HCT116 (cell line): ENCODE measurements around the gene MAP3K9. TPM values are rescaled to one million over a fixed set of nuclear protein-coding genes. Genes with fewer than 3 reads are reported as not detected.

Experiments
- ATAC-seq: fragments of 200-7000 bp; cut with Tn5 transposase; 2 replicates; pipeline ENCODE4 v1.9.1; 2020; ENCODE audit warnings: mild to moderate bottlenecking, moderate library complexity
- BruUV-seq: library from RNA; stranded (reverse); fragments of 400-500 nt; replicated peaks from 2 replicates; lab custom pipeline; 2021; lab: Mats Ljungman, UMichigan
- CTCF ChIA-PET: fragments of 300-600 bp; sonication (Branson Sonifier 250); formaldehyde crosslinking; loops from one replicate; lab custom pipeline; 2021; ENCODE audit warnings: antibody characterized with exemption; lab: Charles Lee
- POLR2A ChIA-PET: fragments of 300-600, 350-600 bp; sonication (Branson Sonifier 250); formaldehyde crosslinking; loops from one replicate; lab custom pipeline; 2021; ENCODE audit warnings: antibody characterized with exemption; lab: Charles Lee
- RAD21 ChIA-PET, 2 experiments: fragments of 300-600 bp; sonication (Branson Sonifier 250); formaldehyde crosslinking; loops; one replicate each; lab custom pipeline; 2023; ENCODE audit warnings: low total read pairs in 2 of 2; ENCODE audit not compliant: uncharacterized antibody in 2 of 2, unreplicated experiment in 2 of 2, low non-redundant PET in 1 of 2; lab: Charles Lee
- DNase-seq: peaks from one replicate; pipeline ENCODE4 v3.0.0-alpha.2; 2010; ENCODE audit warnings: low read depth, low spot score
- H2AFZ ChIP-seq: fragments of 200-600 bp; shearing (Covaris generic), sonication (generic); 2 replicates; pipeline ENCODE4 v1.6.1; 2017; ENCODE audit warnings: low read depth, mixed run types, mixed read lengths, antibody characterized with exemption, low read length; ENCODE audit not compliant: poor library complexity, severe bottlenecking
- H3K27ac ChIP-seq: 2 replicates; pipeline ENCODE4 v1.5.1; 2012; ENCODE audit warnings: low read depth, low read length
- H3K27me3 ChIP-seq: fragments of 200-600 bp; sonication (generic); 2 replicates; pipeline ENCODE4 v1.6.1; 2016; ENCODE audit warnings: mixed run types, low read length, mixed read lengths; ENCODE audit not compliant: insufficient read depth
- H3K36me3 ChIP-seq, 2 experiments: fragments of 200-500 bp in 1 of 2; fragments of 200-600 bp in 1 of 2; sonication (Bioruptor generic) in 1 of 2; sonication (generic) in 1 of 2; 2 replicates each; pipeline versions ENCODE4 v1.5.1 to v1.6.1; 2014 to 2016; ENCODE audit warnings: low read length in 2 of 2, inconsistent platforms in 1 of 2, mixed read lengths in 1 of 2, mixed run types in 1 of 2; ENCODE audit not compliant: insufficient read depth in 2 of 2, control insufficient read depth in 1 of 2
- H3K4me1 ChIP-seq, 2 experiments: fragments of 200-600 bp in 1 of 2; sonication (generic) in 1 of 2; 2 replicates each; pipeline versions ENCODE4 v1.5.1 to v1.6.1; 2012 to 2017; ENCODE audit warnings: low read length in 2 of 2, inconsistent platforms in 1 of 2, mild to moderate bottlenecking in 1 of 2, mixed read lengths in 1 of 2, mixed run types in 1 of 2, moderate library complexity in 1 of 2; ENCODE audit not compliant: insufficient read depth in 2 of 2, control insufficient read depth in 1 of 2
- H3K4me2 ChIP-seq: fragments of 200-600 bp; sonication (generic); 2 replicates; pipeline ENCODE4 v1.6.1; 2017; ENCODE audit warnings: mixed run types, low read length, mixed read lengths
- H3K4me3 ChIP-seq, 2 experiments: fragments of 200-600 bp in 1 of 2; sonication (generic) in 1 of 2; replicated peaks in 1 of 2; 2 replicates each; pipeline ENCODE4 v1.5.1; 2011 to 2016; ENCODE audit warnings: low read length in 2 of 2, control low read depth in 1 of 2, low read depth in 1 of 2, mild to moderate bottlenecking in 1 of 2, mixed read lengths in 1 of 2, mixed run types in 1 of 2
- H3K79me2 ChIP-seq: fragments of 200-600 bp; sonication (generic); 2 replicates; pipeline ENCODE4 v1.6.1; 2017; ENCODE audit warnings: mild to moderate bottlenecking, mixed run types, low read length, moderate library complexity, mixed read lengths; ENCODE audit not compliant: insufficient read depth
- H3K9ac ChIP-seq: fragments of 200-600 bp; sonication (generic); 2 replicates; pipeline ENCODE4 v1.6.1; 2016; ENCODE audit warnings: low read length, mixed read lengths
- H3K9me2 ChIP-seq: fragments of 200-600 bp; sonication (generic), shearing (Covaris generic); 2 replicates; pipeline ENCODE4 v1.6.1; 2017; ENCODE audit warnings: mixed run types, mild to moderate bottlenecking, moderate library complexity; ENCODE audit not compliant: insufficient read depth
- H3K9me3 ChIP-seq, 2 experiments: fragments of 200-500 bp in 1 of 2; fragments of 200-600 bp in 1 of 2; sonication (Bioruptor generic) in 1 of 2; sonication (generic) in 1 of 2; 2 replicates each; pipeline ENCODE4 v1.6.1; 2014 to 2017; ENCODE audit warnings: low read length in 2 of 2, mixed read lengths in 2 of 2, inconsistent platforms in 1 of 2, low read depth in 1 of 2, mild to moderate bottlenecking in 1 of 2, mixed run types in 1 of 2, moderate library complexity in 1 of 2; ENCODE audit not compliant: control insufficient read depth in 1 of 2, insufficient read depth in 1 of 2
- H4K20me1 ChIP-seq: fragments of 200-600 bp; sonication (generic), shearing (Covaris generic); 2 replicates; pipeline ENCODE4 v1.6.1; 2017; ENCODE audit warnings: mixed run types, mild to moderate bottlenecking, moderate library complexity; ENCODE audit not compliant: insufficient read depth
- CBX3 ChIP-seq: IDR thresholded peaks from 2 replicates; pipeline ENCODE4 v1.6.1; 2012; ENCODE audit warnings: low read depth
- CEBPB ChIP-seq: IDR thresholded peaks from 2 replicates; pipeline ENCODE4 v1.6.1; 2012; ENCODE audit warnings: low read depth
- ELF1 ChIP-seq: IDR thresholded peaks from 2 replicates; pipeline ENCODE4 v1.6.1; 2012; ENCODE audit warnings: low read depth, borderline replicate concordance
- FOSL1 ChIP-seq: IDR thresholded peaks from 2 replicates; pipeline ENCODE4 v1.6.1; 2012; ENCODE audit warnings: low read depth
- JUND ChIP-seq: IDR thresholded peaks from 2 replicates; pipeline ENCODE4 v1.6.1; 2012
- POLR2A ChIP-seq: IDR thresholded peaks from 2 replicates; pipeline ENCODE4 v1.7.0; 2011; ENCODE audit warnings: borderline replicate concordance; ENCODE audit not compliant: insufficient read depth, insufficient read length; ENCODE audit errors: extremely low read depth
- SRF ChIP-seq: IDR thresholded peaks from 2 replicates; pipeline ENCODE4 v1.6.1; 2012; ENCODE audit warnings: low read depth
- TCF7L2 ChIP-seq: IDR thresholded peaks from 2 replicates; pipeline ENCODE4 v1.7.0; 2011; ENCODE audit warnings: borderline replicate concordance, inconsistent platforms; ENCODE audit not compliant: insufficient read depth, insufficient read length; ENCODE audit errors: extremely low read depth
- ZNF274 ChIP-seq: fragments of 200-500 bp; sonication (Bioruptor generic); IDR thresholded peaks from 2 replicates; pipeline ENCODE4 v1.6.1; 2014; ENCODE audit warnings: mild to moderate bottlenecking, low read depth, low read length, inconsistent platforms
- intact Hi-C: fragments of 100-400 bp; cut with micrococcal nuclease; formaldehyde crosslinking; loops from 2 replicates; pipeline ENCODE4 v1.10.0; 2022
- total RNA-seq: library from RNA; stranded (reverse); gene quantifications from one replicate; pipeline ENCODE4 v1.2.1, GENCODE V29; 2021; ENCODE audit not compliant: unreplicated experiment
- TF ChIP-seq, protein P1 (sequence below): IDR thresholded peaks from 2 replicates; pipeline ENCODE4 v1.6.1; 2012
- TF ChIP-seq, protein P2 (sequence below): IDR thresholded peaks from 2 replicates; pipeline ENCODE4 v1.6.1; 2011; ENCODE audit warnings: mild to moderate bottlenecking, low read length, moderate library complexity; ENCODE audit not compliant: insufficient replicate concordance; ENCODE audit errors: extremely low read depth

MAP3K9 gene
- total RNA-seq, 1 experiment from 2014 or later: 11.7 TPM

DNA sequence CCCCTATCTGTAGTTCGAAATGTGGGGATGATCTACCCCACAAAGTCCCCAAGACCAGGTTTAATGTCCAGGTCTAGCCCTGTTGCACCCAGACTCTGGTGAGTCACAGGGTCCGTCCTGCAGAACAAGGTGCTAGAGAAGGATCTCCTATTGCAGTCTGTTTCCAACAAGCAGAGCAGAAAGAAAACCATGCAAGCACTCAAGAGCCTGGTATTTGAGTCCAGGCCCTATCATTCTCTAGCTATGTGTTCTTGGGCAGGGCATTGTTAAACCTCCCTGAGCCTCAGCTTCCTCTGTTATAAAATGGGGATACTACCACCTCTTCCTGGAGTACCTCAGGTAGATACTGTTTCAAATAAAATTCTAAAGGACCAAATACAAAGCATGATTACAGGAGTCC is 24.4 kb downstream of the MAP3K9 start:
- Histone ChIP-seq H3K79me2 (peaks cover 33% of the 10 kb centered on the region), H4K20me1 (no peaks in the 10 kb centered on the region), H3K27ac (no peak overlapping the region), H3K4me1 (peaks cover 0 to 21% of the 10 kb centered on the region in 2 experiments; a peak in 2 of 4 replicates), H3K36me3 (0 out of 4 replicates have a peak, but pooled peaks cover 0 to 5% of the 10 kb centered on the region in 2 experiments), H3K9ac (no peak overlapping the region), H3K9me2 (no peaks in the 10 kb centered on the region), H3K9me3 (no peaks in the 10 kb centered on the region), H3K27me3 (no peaks in the 10 kb centered on the region), H2AFZ (no peak overlapping the region), H3K4me3 (no peak overlapping the region), H3K4me2 (no peak overlapping the region)
- POLR2A ChIA-PET: no interaction called here
- TF ChIP-seq, protein P1, sequence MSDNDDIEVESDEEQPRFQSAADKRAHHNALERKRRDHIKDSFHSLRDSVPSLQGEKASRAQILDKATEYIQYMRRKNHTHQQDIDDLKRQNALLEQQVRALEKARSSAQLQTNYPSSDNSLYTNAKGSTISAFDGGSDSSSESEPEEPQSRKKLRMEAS: no peak
- TF ChIP-seq, protein P2, sequence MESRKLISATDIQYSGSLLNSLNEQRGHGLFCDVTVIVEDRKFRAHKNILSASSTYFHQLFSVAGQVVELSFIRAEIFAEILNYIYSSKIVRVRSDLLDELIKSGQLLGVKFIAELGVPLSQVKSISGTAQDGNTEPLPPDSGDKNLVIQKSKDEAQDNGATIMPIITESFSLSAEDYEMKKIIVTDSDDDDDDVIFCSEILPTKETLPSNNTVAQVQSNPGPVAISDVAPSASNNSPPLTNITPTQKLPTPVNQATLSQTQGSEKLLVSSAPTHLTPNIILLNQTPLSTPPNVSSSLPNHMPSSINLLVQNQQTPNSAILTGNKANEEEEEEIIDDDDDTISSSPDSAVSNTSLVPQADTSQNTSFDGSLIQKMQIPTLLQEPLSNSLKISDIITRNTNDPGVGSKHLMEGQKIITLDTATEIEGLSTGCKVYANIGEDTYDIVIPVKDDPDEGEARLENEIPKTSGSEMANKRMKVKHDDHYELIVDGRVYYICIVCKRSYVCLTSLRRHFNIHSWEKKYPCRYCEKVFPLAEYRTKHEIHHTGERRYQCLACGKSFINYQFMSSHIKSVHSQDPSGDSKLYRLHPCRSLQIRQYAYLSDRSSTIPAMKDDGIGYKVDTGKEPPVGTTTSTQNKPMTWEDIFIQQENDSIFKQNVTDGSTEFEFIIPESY: no peak
- TF ChIP-seq ZNF274: no peak
- TF ChIP-seq CEBPB: no peak
- TF ChIP-seq ELF1: no peak
- TF ChIP-seq JUND: no peak
- no peak for TF ChIP-seq SRF
- DNase-seq (no peak), ATAC-seq (no peak)
- CTCF ChIA-PET: no interaction called here
- intact Hi-C loops: no loop called here
- BruUV-seq: no TSS peak
- RAD21 ChIA-PET: no interaction called here

DNA sequence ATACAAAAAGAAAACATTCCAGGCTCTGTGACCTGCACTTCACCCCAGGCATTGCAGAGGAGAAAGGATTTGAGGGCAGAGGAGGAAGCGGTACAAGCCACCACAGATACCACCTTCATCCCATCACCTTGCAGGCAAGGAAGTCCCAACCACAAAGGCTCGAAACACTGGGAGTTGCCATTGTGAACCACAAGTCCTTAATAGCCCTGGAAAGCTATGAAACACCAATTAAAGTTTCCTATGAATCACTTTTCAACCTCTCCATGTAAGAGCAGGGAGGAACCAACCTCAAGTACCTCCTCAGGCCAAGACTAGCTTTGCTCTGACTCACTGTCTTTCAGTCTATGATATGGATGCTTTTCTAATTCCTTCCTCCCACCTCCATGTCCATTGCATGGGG is 27.0 kb downstream of the MAP3K9 start:
- H3K27me3 ChIP-seq: no peaks in the 10 kb centered on the region
- no peaks in the 10 kb centered on the region for H4K20me1 ChIP-seq
- H3K9me3 ChIP-seq: no peaks in the 10 kb centered on the region
- H3K9me2 ChIP-seq: no peaks in the 10 kb centered on the region
- TF ChIP-seq TCF7L2 (no peak), FOSL1 (0 out of 2 replicates have a peak, but pooled peaks have one; percentile 14), CBX3 (no peak), POLR2A (no peak)
- TF ChIP-seq, protein P2: no peak
- RAD21 ChIA-PET: no interaction called here
- DNase-seq: no peak
- POLR2A ChIA-PET: no interaction called here
- intact Hi-C loops: no loop called here
- BruUV-seq: no TSS peak
- no peak overlapping the region for H2AFZ ChIP-seq
- peaks cover 45% of the 10 kb centered on the region for H3K79me2 ChIP-seq
- peaks cover 0 to 21% of the 10 kb centered on the region in 2 experiments; a peak in 2 of 4 replicates for H3K4me1 ChIP-seq
- H3K4me3 ChIP-seq: no peak overlapping the region
- CTCF ChIA-PET: no interaction called here
- H3K9ac ChIP-seq: no peak overlapping the region
- H3K27ac ChIP-seq: no peak overlapping the region
- H3K4me2 ChIP-seq: 0 out of 2 replicates have a peak overlapping the region, but pooled peaks have one; percentile 5
- peak; percentile 25; the same call in 1 of the 2 replicates for ATAC-seq
- 0 out of 4 replicates have a peak, but pooled peaks cover 0 to 5% of the 10 kb centered on the region in 2 experiments for H3K36me3 ChIP-seq
